Spleen (tissue), 7 donors: ENCODE results near the gene BLID.

ENCODE experiments used
- CTCF ChIP-seq, 11 experiments: fragments of 200-600 bp in 7 of 11; fragments of 450-650 bp in 4 of 11; sonication (generic) in 4 of 11; IDR thresholded peaks in 8 of 11; conservative IDR thresholded peaks in 3 of 11; 1 replicate in 7 of 11; 2 replicates in 4 of 11; pipeline versions ENCODE4 v1.4.0 to v1.8.0; 2016 to 2021; ENCODE audit warnings: antibody characterized with exemption in 11 of 11, inconsistent platforms in 4 of 11, mild to moderate bottlenecking in 1 of 11
- POLR2AphosphoS5 ChIP-seq, 3 donors: sonication (generic); formaldehyde crosslinking; IDR thresholded peaks; one replicate each; pipeline ENCODE4 v1.5.1; 2017; ENCODE audit warnings: antibody characterized with exemption in 3 of 3
- donor health status: DM: no; HTN: no; CAD: no; lungs with moderate emphysema.
- donor health status: DM: no; HTN: no; CAD: no.
- donor health status: DM: no; HTN: no; CAD: no.

- TF ChIP-seq CTCF (IDR thresholded peaks at IDR 0.05 in 8 of 11, conservative IDR thresholded peaks at IDR 0.05 in 3 of 11) (no peak), POLR2AphosphoS5 (IDR thresholded peaks at IDR 0.05) (no peak)
Measured at GRCh38 chr11:122085264-122085663, 30.8 kb downstream of the BLID start.
